ENCODE results near the gene MAPK7. TPM values are rescaled to one million over a fixed set of nuclear protein-coding genes. Genes with fewer than 3 reads are reported as not detected.

Gene MAPK7
- total and polyA plus RNA-seq, 2 of the 4 experiments (the other 2 are of a cell fraction) = 9.7 to 25.4 TPM

DNA sequence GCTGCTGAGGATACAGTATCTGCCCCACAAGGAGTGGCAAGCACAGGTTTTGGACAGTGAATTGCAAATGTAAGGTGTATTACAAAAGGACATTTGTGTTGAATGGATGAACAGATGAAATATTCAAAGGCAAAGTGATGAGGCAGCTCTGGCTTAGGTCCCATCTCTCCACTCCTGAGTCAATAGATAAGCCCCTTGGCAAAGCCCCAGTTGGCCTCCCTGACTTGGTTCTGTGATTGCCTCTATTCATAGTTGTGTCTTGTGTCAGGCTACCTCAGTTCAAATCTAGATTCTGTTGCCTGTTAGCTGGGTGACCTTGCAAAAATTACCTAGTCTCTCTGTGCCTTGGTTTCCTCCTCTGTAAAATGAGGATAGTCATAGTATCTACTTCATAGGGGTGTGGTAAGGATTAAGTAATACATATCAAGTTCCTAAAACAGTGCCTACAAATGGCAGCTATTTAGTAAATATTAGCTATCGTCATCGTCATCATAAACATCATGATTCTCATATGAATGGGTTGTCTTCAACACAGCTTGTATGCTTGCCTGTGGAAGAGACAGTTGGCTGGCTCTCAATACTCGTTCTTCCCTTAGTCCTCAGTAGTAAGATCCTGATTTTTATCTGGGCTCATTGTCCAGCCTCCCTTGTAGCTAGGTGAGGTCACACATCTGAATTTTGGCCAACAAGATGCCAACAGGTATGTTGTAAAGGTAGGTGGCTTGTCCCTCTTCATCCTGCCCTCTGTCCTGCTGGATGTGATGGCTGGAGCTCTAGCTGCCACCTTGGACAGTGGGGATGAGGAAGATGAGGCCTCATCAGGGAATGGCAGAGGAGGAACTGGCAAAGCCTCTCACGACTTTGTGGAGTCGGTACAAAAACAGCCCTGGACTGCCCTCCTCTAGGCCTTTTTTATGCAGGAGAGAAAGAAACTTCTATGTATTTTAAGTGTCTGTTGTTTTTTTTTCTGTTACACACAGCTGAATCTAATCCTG lies 10.8 kb downstream of the MAPK7 start:
- in situ Hi-C loops (cut with MboI; ENCODE audit: low sequenced_read_pairs) (no loop called here), dilution Hi-C loops (cut with HindIII; ENCODE audit: low sequenced_read_pairs, unreplicated experiment) (no loop called here), intact Hi-C loops (cut with micrococcal nuclease) (no loop called here)
- peaks cover 8 to 22% of the 10 kb centered on the region in 2 experiments; a peak in 3 of 4 replicates for H3K79me1 ChIP-seq (ENCODE audit: low read depth in 1 of 2, low read length in 2 of 2)
- H4K5ac ChIP-seq (ENCODE audit: low read depth, low read length) = peak overlapping the region; percentile 67
- peak overlapping the region; percentile 97 for H2AK5ac ChIP-seq (ENCODE audit: low read depth, low read length)
- no peak overlapping the region; the same call in 1 of the 2 replicates for H3K9ac ChIP-seq (ENCODE audit: low read depth, low read length)
- peak overlapping the region; percentile 29; the same call in 2 of the 3 replicates for H2BK15ac ChIP-seq (ENCODE audit: low read depth, low read length)
- POLR2A ChIA-PET (ENCODE audit: unreplicated experiment) = no interaction called here
- peaks cover 13% of the 10 kb centered on the region for H4K20me1 ChIP-seq (ENCODE audit: insufficient read depth, low read length)
- peak overlapping the region; percentile 82 for H3K4ac ChIP-seq (ENCODE audit: low read depth, low read length)
- H3K4me2 ChIP-seq (ENCODE audit: low read depth, low read length) = peak overlapping the region; percentile 11
- peak overlapping the region; percentile 82 for H3K18ac ChIP-seq (ENCODE audit: low read depth, low read length)
- peak overlapping the region; percentile 49 for H2BK5ac ChIP-seq (ENCODE audit: low read depth, low read length, poor library complexity, severe bottlenecking)
- H3K56ac ChIP-seq (ENCODE audit: extremely low read depth, insufficient read depth, low read length) = no peak overlapping the region
- H2AFZ ChIP-seq (replicated peaks; ENCODE audit: low read length, poor library complexity) = no peak overlapping the region
- H3K9me1 ChIP-seq (ENCODE audit: insufficient read depth, low read length) = peaks cover 32% of the 10 kb centered on the region
- H3K27ac ChIP-seq (ENCODE audit: insufficient read depth, low read length) = peak overlapping the region; percentile 95; the same call in 1 of the 2 replicates
- H3K4me3 ChIP-seq (ENCODE audit: insufficient read depth, low read depth, low read length) = no peak overlapping the region
- H3K23ac ChIP-seq (ENCODE audit: low read depth, low read length) = peak overlapping the region; percentile 86
- ATAC-seq (ENCODE audit: low read depth) (no peak), DNase-seq (peak; percentile 37)
- peak overlapping the region; percentile 91 for H3K14ac ChIP-seq (replicated peaks; ENCODE audit: low read depth, low read length)
- no CpG with 5 or more reads among the region's 5 CpGs for WGBS, 2 experiments (ENCODE audit: extremely low coverage in 2 of 2, insufficient read length in 1 of 2)
- peak overlapping the region; percentile 84 for H2BK20ac ChIP-seq (ENCODE audit: low read depth, low read length)
- H4K8ac ChIP-seq (ENCODE audit: low read depth in 2 of 2, low read length in 2 of 2) = peak overlapping the region in 1 of 2 experiments; percentile 73; a peak in 2 of 4 replicates
- H4K91ac ChIP-seq (ENCODE audit: insufficient read depth, low read depth, low read length) = peak overlapping the region; percentile 54
- CTCF ChIA-PET = interaction anchor here (1.0 to 1.5 kb wide), 3 partner anchors 11 to 58 kb away, joined by 3 to 4 read pairs (median 3); no protein-coding TSS in a partner anchor
- H3K36me3 ChIP-seq (ENCODE audit: control insufficient read depth, insufficient read depth, low read length) = peaks cover 18% of the 10 kb centered on the region
- peak overlapping the region; percentile 63 for H2AK9ac ChIP-seq (replicated peaks; ENCODE audit: low read depth, low read length, poor library complexity)
- H3K4me1 ChIP-seq (ENCODE audit: control insufficient read depth, insufficient read depth, low read length) = peaks cover 40% of the 10 kb centered on the region
- no TSS peak for BruUV-seq (replicated peaks)
- H3K9me3 ChIP-seq (ENCODE audit: control insufficient read depth, insufficient read depth, low read length) = no peaks in the 10 kb centered on the region
- no peaks in the 10 kb centered on the region for H3K27me3 ChIP-seq (ENCODE audit: control insufficient read depth, insufficient read depth, low read length)
- peak overlapping the region; percentile 45 for H2BK120ac ChIP-seq (ENCODE audit: low read depth, low read length)
- TF ChIP-seq POLR2A (IDR thresholded peaks at IDR 0.05; ENCODE audit: low read depth, low read length) (no peak), MAFK (IDR thresholded peaks at IDR 0.05; ENCODE audit: low read depth, low read length) (no peak), RAD21 (IDR thresholded peaks at IDR 0.05; ENCODE audit: low read length) (no peak), FOS (IDR thresholded peaks at IDR 0.05; ENCODE audit: low read depth, low read length) (no peak), CEBPB (IDR thresholded peaks at IDR 0.05; ENCODE audit: low read depth, low read length) (no peak), RCOR1 (IDR thresholded peaks at IDR 0.05; ENCODE audit: insufficient replicate concordance, low read length) (no peak), RFX5 (IDR thresholded peaks at IDR 0.05; ENCODE audit: low read depth, low read length) (no peak), MAZ (IDR thresholded peaks at IDR 0.05; ENCODE audit: borderline replicate concordance, low read depth, low read length) (no peak), CHD1 (IDR thresholded peaks at IDR 0.05; ENCODE audit: low read depth, low read length) (no peak), MXI1 (IDR thresholded peaks at IDR 0.05; ENCODE audit: borderline replicate concordance, low read depth, low read length) (no peak), BHLHE40 (IDR thresholded peaks at IDR 0.05; ENCODE audit: low read depth, low read length) (no peak), NFE2L2 (IDR thresholded peaks at IDR 0.05; ENCODE audit: low read depth, low read length) (no peak)
- TF ChIP-seq, protein P1, sequence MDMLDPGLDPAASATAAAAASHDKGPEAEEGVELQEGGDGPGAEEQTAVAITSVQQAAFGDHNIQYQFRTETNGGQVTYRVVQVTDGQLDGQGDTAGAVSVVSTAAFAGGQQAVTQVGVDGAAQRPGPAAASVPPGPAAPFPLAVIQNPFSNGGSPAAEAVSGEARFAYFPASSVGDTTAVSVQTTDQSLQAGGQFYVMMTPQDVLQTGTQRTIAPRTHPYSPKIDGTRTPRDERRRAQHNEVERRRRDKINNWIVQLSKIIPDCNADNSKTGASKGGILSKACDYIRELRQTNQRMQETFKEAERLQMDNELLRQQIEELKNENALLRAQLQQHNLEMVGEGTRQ (IDR thresholded peaks at IDR 0.05; ENCODE audit: low read depth, low read length) = no peak
- TF ChIP-seq, protein P2, sequence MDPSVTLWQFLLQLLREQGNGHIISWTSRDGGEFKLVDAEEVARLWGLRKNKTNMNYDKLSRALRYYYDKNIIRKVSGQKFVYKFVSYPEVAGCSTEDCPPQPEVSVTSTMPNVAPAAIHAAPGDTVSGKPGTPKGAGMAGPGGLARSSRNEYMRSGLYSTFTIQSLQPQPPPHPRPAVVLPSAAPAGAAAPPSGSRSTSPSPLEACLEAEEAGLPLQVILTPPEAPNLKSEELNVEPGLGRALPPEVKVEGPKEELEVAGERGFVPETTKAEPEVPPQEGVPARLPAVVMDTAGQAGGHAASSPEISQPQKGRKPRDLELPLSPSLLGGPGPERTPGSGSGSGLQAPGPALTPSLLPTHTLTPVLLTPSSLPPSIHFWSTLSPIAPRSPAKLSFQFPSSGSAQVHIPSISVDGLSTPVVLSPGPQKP (IDR thresholded peaks at IDR 0.05; ENCODE audit: borderline replicate concordance, low read depth, low read length) = no peak

Measured in IMR-90 (cell line).